Measurements from ENCODE around the gene RHOBTB3.

DNA sequence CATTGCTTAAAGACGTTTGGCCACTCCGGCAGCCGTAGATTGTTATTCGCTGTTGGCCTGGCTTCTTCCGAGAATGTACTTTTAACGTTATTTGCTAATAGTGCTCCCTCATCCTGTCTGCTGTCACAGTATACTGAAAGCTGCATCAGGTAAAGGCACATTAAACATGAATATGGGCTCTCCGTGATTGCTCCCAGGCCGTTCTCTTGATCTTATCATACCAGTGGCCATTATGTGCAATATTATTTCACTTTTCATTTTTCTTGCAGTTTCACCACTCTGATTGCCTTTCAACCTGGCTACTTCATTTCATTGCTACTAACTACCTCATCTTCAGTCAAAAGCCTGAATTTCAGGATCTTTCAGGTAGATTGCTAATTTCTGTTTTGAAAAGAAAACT is 57.4 kb downstream of the RHOBTB3 start:
- TF ChIP-seq POLR2A (IDR thresholded peaks at IDR 0.05): no peak
- TF ChIP-seq, protein P1, sequence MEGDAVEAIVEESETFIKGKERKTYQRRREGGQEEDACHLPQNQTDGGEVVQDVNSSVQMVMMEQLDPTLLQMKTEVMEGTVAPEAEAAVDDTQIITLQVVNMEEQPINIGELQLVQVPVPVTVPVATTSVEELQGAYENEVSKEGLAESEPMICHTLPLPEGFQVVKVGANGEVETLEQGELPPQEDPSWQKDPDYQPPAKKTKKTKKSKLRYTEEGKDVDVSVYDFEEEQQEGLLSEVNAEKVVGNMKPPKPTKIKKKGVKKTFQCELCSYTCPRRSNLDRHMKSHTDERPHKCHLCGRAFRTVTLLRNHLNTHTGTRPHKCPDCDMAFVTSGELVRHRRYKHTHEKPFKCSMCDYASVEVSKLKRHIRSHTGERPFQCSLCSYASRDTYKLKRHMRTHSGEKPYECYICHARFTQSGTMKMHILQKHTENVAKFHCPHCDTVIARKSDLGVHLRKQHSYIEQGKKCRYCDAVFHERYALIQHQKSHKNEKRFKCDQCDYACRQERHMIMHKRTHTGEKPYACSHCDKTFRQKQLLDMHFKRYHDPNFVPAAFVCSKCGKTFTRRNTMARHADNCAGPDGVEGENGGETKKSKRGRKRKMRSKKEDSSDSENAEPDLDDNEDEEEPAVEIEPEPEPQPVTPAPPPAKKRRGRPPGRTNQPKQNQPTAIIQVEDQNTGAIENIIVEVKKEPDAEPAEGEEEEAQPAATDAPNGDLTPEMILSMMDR (IDR thresholded peaks at IDR 0.05): no peak
